ENCODE measurements around the gene LASP1. TPM values are rescaled to one million over a fixed set of nuclear protein-coding genes. Genes with fewer than 3 reads are reported as not detected.

LASP1 gene
- total and polyA plus RNA-seq, 2 experiments from 2014 or later = 48.7 to 173 TPM

- H3K4me2 ChIP-seq = no peak overlapping the region
- no peak overlapping the region for H3K4me3 ChIP-seq
- Mint-ChIP-seq H3K36me3 (ENCODE audit: low read depth) (peaks cover 17% of the 10 kb centered on the region), H3K9me3 (no peaks in the 10 kb centered on the region), H3K27ac (no peak overlapping the region), H3K27me3 (ENCODE audit: insufficient read depth, low read depth, poor library complexity) (peaks cover 4% of the 10 kb centered on the region), H3K4me3 (no peak overlapping the region; the same call in 2 of the 3 replicates), H3K4me1 (peaks cover 21% of the 10 kb centered on the region)
- peaks cover 10% of the 10 kb centered on the region; the same call in 1 of the 2 replicates for H3K4me1 ChIP-seq (ENCODE audit: insufficient read depth)
- no peak for ATAC-seq
- TF ChIP-seq ETS1 (IDR thresholded peaks at IDR 0.05) (no peak), ZNF331 (CRISPR knock-in tag; IDR thresholded peaks at IDR 0.05; ENCODE audit: low read depth) (no peak), STAT1 (IDR thresholded peaks at IDR 0.05; ENCODE audit: unreplicated experiment) (no peak), CREB1 (CRISPR knock-in tag; IDR thresholded peaks at IDR 0.05; ENCODE audit: low read depth) (no peak), NANOG (IDR thresholded peaks at IDR 0.05; ENCODE audit: borderline replicate concordance) (no peak), JUNB (IDR thresholded peaks at IDR 0.05; ENCODE audit: unreplicated experiment) (no peak), EZH2phosphoT487 (IDR thresholded peaks at IDR 0.05; ENCODE audit: unreplicated experiment) (no peak), REST (IDR thresholded peaks at IDR 0.05; ENCODE audit: unreplicated experiment) (no peak), POLR2AphosphoS5 (IDR thresholded peaks at IDR 0.05; ENCODE audit: low read depth) (no peak), ZNF462 (CRISPR knock-in tag; IDR thresholded peaks at IDR 0.05) (no peak), CTCF (conservative IDR thresholded peaks at IDR 0.05; ENCODE audit: low read depth in 2 of 2) (no peak), EZH2 (IDR thresholded peaks at IDR 0.05; ENCODE audit: low read depth, unreplicated experiment) (no peak), ZNF114 (CRISPR knock-in tag; IDR thresholded peaks at IDR 0.05) (no peak)
- H3K79me2 ChIP-seq (replicated peaks; ENCODE audit: insufficient read depth) = peaks cover 32% of the 10 kb centered on the region
- DNase-seq (ENCODE audit: low spot score) = no peak
- no peaks in the 10 kb centered on the region; the same call in 1 of the 2 replicates for H3K36me3 ChIP-seq (ENCODE audit: insufficient read depth)
- H3F3A ChIP-seq (replicated peaks; ENCODE audit: low read depth) = no peaks in the 10 kb centered on the region
- no peak overlapping the region for H2AFZ ChIP-seq
- no peaks in the 10 kb centered on the region for H3K9me2 ChIP-seq (ENCODE audit: insufficient read depth)
- 0 out of 2 replicates have a peak overlapping the region, but pooled peaks have one; percentile 50 for H3K27ac ChIP-seq (ENCODE audit: low read depth)
- peaks cover 23% of the 10 kb centered on the region for H4K20me1 ChIP-seq (replicated peaks; ENCODE audit: insufficient read depth)
- H3K27me3 ChIP-seq (ENCODE audit: insufficient read depth) = no peaks in the 10 kb centered on the region
These were observed 40.5 kb downstream of the LASP1 start for GRCh38 chr17:38910325-38910724.

Data from GM23338 (cell line).